ENCODE data around the gene PACSIN3.

The PACSIN3 gene

GRCh38 chr11:47175746-47176327 is 10.4 kb downstream of the PACSIN3 start:
- TF ChIP-seq, protein P1, sequence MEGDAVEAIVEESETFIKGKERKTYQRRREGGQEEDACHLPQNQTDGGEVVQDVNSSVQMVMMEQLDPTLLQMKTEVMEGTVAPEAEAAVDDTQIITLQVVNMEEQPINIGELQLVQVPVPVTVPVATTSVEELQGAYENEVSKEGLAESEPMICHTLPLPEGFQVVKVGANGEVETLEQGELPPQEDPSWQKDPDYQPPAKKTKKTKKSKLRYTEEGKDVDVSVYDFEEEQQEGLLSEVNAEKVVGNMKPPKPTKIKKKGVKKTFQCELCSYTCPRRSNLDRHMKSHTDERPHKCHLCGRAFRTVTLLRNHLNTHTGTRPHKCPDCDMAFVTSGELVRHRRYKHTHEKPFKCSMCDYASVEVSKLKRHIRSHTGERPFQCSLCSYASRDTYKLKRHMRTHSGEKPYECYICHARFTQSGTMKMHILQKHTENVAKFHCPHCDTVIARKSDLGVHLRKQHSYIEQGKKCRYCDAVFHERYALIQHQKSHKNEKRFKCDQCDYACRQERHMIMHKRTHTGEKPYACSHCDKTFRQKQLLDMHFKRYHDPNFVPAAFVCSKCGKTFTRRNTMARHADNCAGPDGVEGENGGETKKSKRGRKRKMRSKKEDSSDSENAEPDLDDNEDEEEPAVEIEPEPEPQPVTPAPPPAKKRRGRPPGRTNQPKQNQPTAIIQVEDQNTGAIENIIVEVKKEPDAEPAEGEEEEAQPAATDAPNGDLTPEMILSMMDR (IDR thresholded peaks at IDR 0.05; ENCODE audit: insufficient read depth, missing control alignments) = no peak
- DNase-seq (ENCODE audit: insufficient read length, low spot score) = no peak
- FAIRE-seq = no peak

DNA sequence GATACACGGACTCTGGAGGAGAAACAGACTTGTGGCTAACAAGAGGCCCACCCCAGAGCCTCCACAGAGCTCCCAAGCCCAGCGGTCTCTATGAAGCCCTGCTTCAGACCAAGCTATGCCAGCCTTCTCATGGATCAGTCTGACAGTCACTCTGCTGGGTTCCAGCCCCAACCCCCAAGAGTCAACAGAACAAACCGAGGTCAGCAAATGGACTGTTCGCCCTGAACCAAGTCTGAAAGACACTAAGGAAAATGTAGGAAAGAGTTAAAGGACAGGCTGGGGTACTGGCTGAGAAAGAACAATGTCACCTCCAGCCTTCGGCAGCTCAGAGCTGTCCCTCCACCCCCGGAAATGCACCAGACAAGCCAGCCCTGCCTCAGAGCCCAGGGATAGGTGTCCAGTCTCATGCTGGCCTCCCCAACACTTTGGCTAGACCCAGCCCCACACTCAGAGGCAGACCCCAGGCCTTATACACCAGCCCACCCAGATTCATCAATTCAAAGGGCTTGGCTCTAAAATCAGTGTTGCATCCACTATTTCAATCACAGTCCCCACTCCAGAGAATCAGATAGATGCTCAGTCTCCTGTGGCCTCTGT is 13.4 kb downstream of the PACSIN3 start:
- TF ChIP-seq, protein P1 (IDR thresholded peaks at IDR 0.05; ENCODE audit: insufficient read depth, missing control alignments) = no peak
- DNase-seq (ENCODE audit: insufficient read length, low spot score) = no peak
- no peak for FAIRE-seq

GRCh38 chr11:47171856-47172255 is 14.4 kb downstream of the PACSIN3 start:
- FAIRE-seq (no peak), DNase-seq (ENCODE audit: insufficient read length, low spot score) (peak; percentile 85)
- TF ChIP-seq, protein P1 (IDR thresholded peaks at IDR 0.05; ENCODE audit: insufficient read depth, missing control alignments) = no peak

- DNase-seq (ENCODE audit: insufficient read length, low spot score) (no peak), FAIRE-seq (no peak)
- TF ChIP-seq, protein P1 (IDR thresholded peaks at IDR 0.05; ENCODE audit: insufficient read depth, missing control alignments) = no peak
These were observed 15.0 kb downstream of the PACSIN3 start for GRCh38 chr11:47171061-47171838.

DNA sequence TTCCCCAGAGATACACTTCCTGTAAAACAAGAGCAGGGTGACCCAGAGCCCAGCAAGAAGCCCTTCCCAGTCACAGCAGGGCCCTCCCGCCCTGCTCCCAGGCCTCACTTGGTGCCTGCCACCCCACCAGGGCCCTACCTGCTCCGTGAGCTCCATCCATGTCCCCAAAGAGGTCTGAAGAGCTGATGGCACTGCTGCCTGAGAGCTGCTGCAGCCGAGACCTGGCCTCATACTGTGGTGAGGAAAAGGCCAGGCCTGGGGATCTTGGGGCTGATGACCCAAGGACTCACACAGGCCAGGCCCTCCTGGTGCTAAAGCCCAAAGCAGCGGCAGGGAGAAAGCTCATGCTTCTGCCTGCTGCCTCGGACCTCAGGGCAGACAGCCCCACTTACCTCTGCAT is 19.9 kb downstream of the PACSIN3 start:
- FAIRE-seq (no peak), DNase-seq (ENCODE audit: insufficient read length, low spot score) (no peak)
- TF ChIP-seq, protein P1 (IDR thresholded peaks at IDR 0.05; ENCODE audit: insufficient read depth, missing control alignments) = no peak

- TF ChIP-seq, protein P1 (IDR thresholded peaks at IDR 0.05; ENCODE audit: insufficient read depth, missing control alignments) = no peak
- no peak for FAIRE-seq
- no peak for DNase-seq (ENCODE audit: insufficient read length, low spot score)
These were observed 20.9 kb downstream of the PACSIN3 start for GRCh38 chr11:47165253-47165840.

Measured in D721Med (cell line).